Measurements from ENCODE around the gene COX14.

COX14 gene

DNA sequence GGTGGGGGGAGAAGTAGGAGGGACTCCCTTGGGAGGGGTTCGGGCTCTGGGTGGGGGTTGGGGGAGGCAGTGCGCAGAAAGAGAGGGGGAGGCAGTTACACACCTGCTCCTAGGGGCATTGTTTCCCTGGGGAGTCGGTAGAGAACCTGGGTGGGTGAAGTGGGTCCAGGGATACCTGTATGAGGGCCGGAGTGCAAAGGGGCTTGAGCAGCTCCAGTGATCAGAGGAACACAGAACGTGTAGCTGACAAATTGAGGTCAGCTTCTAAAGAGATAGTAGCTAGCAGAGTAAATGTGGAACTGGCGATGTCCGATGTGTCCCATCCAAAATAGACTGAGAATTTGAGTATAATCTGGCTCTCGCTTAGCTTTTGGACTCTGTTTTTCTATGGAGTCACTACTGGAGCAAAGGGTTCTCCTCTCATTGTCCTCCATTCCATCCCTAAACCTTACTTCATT lies 26.4 kb upstream of the COX14 start:
- no peaks in the 10 kb centered on the region for H3K27me3 ChIP-seq (ENCODE audit: insufficient read depth, low read length)
- H3K27ac ChIP-seq (ENCODE audit: low read depth, low read length) = peak overlapping the region; percentile 83
- H2AFZ ChIP-seq (ENCODE audit: low read length, unreplicated experiment) = peak overlapping the region; percentile 37

DNA sequence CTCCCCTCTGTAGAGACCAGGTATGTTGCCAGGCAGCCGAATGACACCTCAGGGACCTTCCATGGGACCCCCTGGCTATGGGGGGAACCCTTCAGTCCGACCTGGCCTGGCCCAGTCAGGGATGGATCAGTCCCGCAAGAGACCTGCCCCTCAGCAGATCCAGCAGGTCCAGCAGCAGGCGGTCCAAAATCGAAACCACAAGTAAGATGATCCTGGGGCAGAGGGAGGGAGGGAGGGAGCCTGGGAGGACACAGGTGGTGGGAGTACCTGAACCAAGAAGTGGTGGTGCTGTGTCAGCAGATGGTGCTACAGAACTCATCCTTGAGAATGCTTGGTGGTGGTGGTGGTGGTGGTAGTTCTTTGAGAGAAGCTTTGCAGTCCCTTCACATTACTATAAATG lies 25.9 kb upstream of the COX14 start:
- Histone ChIP-seq H3K4me1 (ENCODE audit: control insufficient read depth, insufficient read depth, low read length, unreplicated experiment) (peaks cover 50% of the 10 kb centered on the region), H2AFZ (ENCODE audit: low read length, unreplicated experiment) (no peak overlapping the region), H3K27ac (ENCODE audit: low read depth, low read length) (0 out of 2 replicates have a peak overlapping the region, but pooled peaks have one; percentile 83), H3K4me3 (ENCODE audit: low read depth, low read length) (peak overlapping the region; percentile 100), H3K27me3 (ENCODE audit: insufficient read depth, low read length) (no peaks in the 10 kb centered on the region), H3K79me2 (ENCODE audit: control insufficient read depth, insufficient read depth, low read length, unreplicated experiment) (peaks cover 24% of the 10 kb centered on the region), H3K36me3 (ENCODE audit: insufficient read depth, low read length) (peaks cover 25% of the 10 kb centered on the region)

More for the DNA sequence above, 26.4 kb upstream of the COX14 start:
- Histone ChIP-seq H3K79me2 (ENCODE audit: control insufficient read depth, insufficient read depth, low read length, unreplicated experiment) (peaks cover 24% of the 10 kb centered on the region), H3K4me1 (ENCODE audit: control insufficient read depth, insufficient read depth, low read length, unreplicated experiment) (peaks cover 50% of the 10 kb centered on the region), H3K4me3 (ENCODE audit: low read depth, low read length) (peak overlapping the region; percentile 100), H3K36me3 (ENCODE audit: insufficient read depth, low read length) (peaks cover 22% of the 10 kb centered on the region)

DNA sequence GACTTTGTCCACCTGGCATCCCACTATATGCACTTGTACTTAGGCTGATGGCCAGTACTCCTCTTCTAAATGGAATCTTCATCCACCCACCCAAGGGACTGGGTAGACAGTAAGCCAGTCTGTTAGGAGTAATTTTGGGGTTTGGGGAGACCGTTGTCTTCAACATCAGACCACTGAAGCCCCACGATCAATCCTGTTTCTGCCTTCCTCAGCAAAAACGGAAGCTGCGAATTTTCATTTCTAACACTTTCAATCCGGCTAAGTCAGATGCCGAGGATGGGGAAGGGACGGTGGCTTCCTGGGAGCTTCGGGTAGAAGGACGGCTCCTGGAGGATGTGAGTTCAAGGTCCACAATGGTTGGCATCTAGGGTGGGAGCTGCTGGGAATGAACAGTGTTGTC lies 24.9 kb upstream of the COX14 start:
- Histone ChIP-seq H3K27ac (ENCODE audit: low read depth, low read length) (peak overlapping the region; percentile 84), H3K36me3 (ENCODE audit: insufficient read depth, low read length) (peaks cover 26% of the 10 kb centered on the region), H2AFZ (ENCODE audit: low read length, unreplicated experiment) (no peak overlapping the region), H3K4me1 (ENCODE audit: control insufficient read depth, insufficient read depth, low read length, unreplicated experiment) (peaks cover 50% of the 10 kb centered on the region), H3K27me3 (ENCODE audit: insufficient read depth, low read length) (no peaks in the 10 kb centered on the region), H3K79me2 (ENCODE audit: control insufficient read depth, insufficient read depth, low read length, unreplicated experiment) (peaks cover 24% of the 10 kb centered on the region), H3K4me3 (ENCODE audit: low read depth, low read length) (0 out of 2 replicates have a peak overlapping the region, but pooled peaks have one; percentile 44)

DNA sequence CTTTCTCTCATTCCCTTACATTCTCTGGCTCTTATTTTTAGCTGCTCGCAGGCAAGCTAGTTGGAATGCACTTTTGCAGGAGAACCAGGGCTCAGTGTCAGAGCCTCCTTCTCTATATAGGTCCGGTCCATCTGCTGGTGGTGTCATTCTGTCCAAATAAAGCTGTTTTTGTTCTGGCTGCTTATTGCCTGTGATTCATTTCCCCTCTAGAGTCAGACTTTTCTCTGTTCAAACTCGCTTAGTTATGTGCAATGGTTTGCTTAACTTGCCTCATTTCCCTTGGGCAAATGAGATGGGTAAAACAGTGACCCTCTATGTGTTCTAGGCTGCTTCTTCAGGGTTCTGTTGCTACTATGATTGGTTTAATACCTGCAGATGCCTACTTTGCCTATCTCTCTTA lies 24.0 kb upstream of the COX14 start:
- peaks cover 47% of the 10 kb centered on the region for H3K4me1 ChIP-seq (ENCODE audit: control insufficient read depth, insufficient read depth, low read length, unreplicated experiment)
- H2AFZ ChIP-seq (ENCODE audit: low read length, unreplicated experiment) = no peak overlapping the region
- H3K27ac ChIP-seq (ENCODE audit: low read depth, low read length) = peak overlapping the region; percentile 84
- H3K27me3 ChIP-seq (ENCODE audit: insufficient read depth, low read length) = no peaks in the 10 kb centered on the region
- peaks cover 24% of the 10 kb centered on the region for H3K79me2 ChIP-seq (ENCODE audit: control insufficient read depth, insufficient read depth, low read length, unreplicated experiment)
- H3K36me3 ChIP-seq (ENCODE audit: insufficient read depth, low read length) = peaks cover 26% of the 10 kb centered on the region
- peak overlapping the region; percentile 44 for H3K4me3 ChIP-seq (ENCODE audit: low read depth, low read length)

DNA sequence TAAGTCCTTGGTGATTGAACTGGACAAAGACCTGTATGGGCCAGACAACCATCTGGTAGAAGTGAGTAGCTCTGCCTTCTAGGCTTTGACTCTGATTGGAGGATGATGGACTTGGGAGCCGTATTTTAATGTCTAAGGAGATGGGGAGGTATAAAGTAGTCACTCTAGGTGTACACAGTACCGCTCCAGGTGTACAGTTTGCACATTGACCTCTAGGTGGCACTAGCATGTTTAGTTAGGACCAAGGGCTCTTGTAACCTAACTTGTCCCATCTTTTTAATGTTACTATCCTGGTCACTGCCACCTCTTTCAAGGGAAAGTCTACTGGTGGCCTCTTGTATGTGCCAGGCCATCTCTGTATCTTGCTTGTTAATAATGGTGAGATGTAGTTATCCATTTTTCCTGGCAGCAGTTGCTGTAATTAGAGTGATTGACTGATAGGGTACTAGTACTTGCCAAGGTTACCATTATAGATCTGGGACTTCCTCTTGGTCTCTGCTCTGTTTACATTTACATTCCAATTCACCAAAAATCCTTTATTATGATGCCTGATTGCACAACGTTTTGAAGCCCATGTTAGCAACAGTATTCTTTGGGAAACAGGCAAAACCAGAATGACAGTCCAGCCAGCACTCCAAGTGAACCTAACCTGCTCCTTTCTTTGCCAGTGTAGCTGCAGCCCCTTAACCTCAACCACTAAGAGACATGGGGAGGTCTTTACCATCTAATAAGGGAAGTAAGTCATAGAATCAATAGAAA lies 23.3 kb upstream of the COX14 start:
- Histone ChIP-seq H3K79me2 (ENCODE audit: control insufficient read depth, insufficient read depth, low read length, unreplicated experiment) (peaks cover 18% of the 10 kb centered on the region), H3K36me3 (ENCODE audit: insufficient read depth, low read length) (peaks cover 26% of the 10 kb centered on the region), H3K27ac (ENCODE audit: low read depth, low read length) (peak overlapping the region; percentile 84), H2AFZ (ENCODE audit: low read length, unreplicated experiment) (no peak overlapping the region), H3K27me3 (ENCODE audit: insufficient read depth, low read length) (no peaks in the 10 kb centered on the region), H3K4me3 (ENCODE audit: low read depth, low read length) (peak overlapping the region; percentile 44), H3K4me1 (ENCODE audit: control insufficient read depth, insufficient read depth, low read length, unreplicated experiment) (peaks cover 40% of the 10 kb centered on the region)

DNA sequence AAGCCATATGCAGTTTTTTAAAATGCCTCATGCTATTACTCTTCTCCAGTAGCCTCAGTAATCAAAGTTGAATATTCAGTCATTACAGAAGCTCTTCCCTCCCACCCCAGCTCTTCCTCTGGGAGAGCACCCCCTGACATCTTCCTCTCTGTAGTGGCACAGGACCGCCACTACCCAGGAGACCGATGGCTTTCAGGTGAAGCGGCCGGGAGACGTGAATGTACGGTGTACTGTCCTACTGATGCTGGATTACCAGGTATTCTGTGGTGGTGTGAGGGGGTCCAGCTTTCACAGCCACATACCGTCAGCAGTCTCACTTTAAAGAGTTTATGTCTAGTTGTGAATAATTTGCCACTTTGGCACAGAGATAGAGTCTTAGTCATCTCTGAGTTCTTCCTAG lies 22.3 kb upstream of the COX14 start:
- peaks cover 26% of the 10 kb centered on the region for H3K36me3 ChIP-seq (ENCODE audit: insufficient read depth, low read length)
- H3K79me2 ChIP-seq (ENCODE audit: control insufficient read depth, insufficient read depth, low read length, unreplicated experiment) = peaks cover 15% of the 10 kb centered on the region
- no peak overlapping the region; the same call in 1 of the 2 replicates for H3K27ac ChIP-seq (ENCODE audit: low read depth, low read length)
- H2AFZ ChIP-seq (ENCODE audit: low read length, unreplicated experiment) = no peak overlapping the region
- H3K4me3 ChIP-seq (ENCODE audit: low read depth, low read length) = no peak overlapping the region
- no peaks in the 10 kb centered on the region for H3K27me3 ChIP-seq (ENCODE audit: insufficient read depth, low read length)
- peaks cover 39% of the 10 kb centered on the region for H3K4me1 ChIP-seq (ENCODE audit: control insufficient read depth, insufficient read depth, low read length, unreplicated experiment)

DNA sequence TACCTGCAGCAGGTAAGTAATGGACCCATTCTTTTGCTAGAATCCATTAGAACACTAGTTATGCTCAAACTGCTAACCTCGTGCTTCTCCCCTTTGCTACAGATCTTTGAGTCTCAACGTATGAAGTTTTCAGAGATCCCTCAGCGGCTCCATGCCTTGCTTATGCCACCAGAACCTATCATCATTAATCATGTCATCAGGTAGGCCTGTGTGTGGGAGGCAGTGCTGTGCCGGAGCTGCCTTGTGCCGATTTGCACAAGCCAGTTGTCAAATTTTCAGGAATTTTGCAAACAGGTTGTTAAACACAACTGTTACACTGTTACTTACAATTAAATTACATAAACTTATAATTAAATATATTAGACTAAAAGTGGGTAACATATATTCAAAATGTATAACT lies 21.6 kb upstream of the COX14 start:
- Histone ChIP-seq H3K4me3 (ENCODE audit: low read depth, low read length) (no peak overlapping the region), H3K79me2 (ENCODE audit: control insufficient read depth, insufficient read depth, low read length, unreplicated experiment) (peaks cover 14% of the 10 kb centered on the region), H2AFZ (ENCODE audit: low read length, unreplicated experiment) (no peak overlapping the region), H3K27ac (ENCODE audit: low read depth, low read length) (no peak overlapping the region), H3K27me3 (ENCODE audit: insufficient read depth, low read length) (no peaks in the 10 kb centered on the region), H3K36me3 (ENCODE audit: insufficient read depth, low read length) (peaks cover 29% of the 10 kb centered on the region), H3K4me1 (ENCODE audit: control insufficient read depth, insufficient read depth, low read length, unreplicated experiment) (peaks cover 39% of the 10 kb centered on the region)

DNA sequence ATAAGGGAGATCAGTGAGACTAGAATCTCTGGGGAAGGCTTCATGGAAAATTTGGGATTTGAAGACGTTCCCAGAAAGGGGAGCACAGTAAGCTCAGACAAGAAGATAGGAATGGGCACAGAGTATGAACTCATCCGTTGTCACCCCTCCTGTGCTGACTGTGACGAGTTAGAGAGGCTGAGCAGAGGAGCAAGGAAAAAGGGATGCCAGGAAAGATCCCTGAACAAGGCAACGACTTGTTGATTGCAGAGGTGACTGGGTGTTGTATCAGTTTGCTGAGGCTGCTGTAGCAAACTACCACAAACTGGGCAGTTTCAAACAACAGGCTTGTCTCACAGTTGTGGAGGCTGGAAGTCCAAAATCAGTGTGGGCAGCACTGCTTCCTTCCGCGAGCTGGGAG lies 14.1 kb upstream of the COX14 start:
- Histone ChIP-seq H3K79me2 (ENCODE audit: control insufficient read depth, insufficient read depth, low read length, unreplicated experiment) (no peaks in the 10 kb centered on the region), H3K27ac (ENCODE audit: low read depth, low read length) (no peak overlapping the region), H3K27me3 (ENCODE audit: insufficient read depth, low read length) (no peaks in the 10 kb centered on the region), H3K4me3 (ENCODE audit: low read depth, low read length) (no peak overlapping the region), H3K4me1 (ENCODE audit: control insufficient read depth, insufficient read depth, low read length, unreplicated experiment) (peaks cover 13% of the 10 kb centered on the region), H3K36me3 (ENCODE audit: insufficient read depth, low read length) (peaks cover 18% of the 10 kb centered on the region; the same call in 1 of the 2 replicates), H2AFZ (ENCODE audit: low read length, unreplicated experiment) (no peak overlapping the region)

DNA sequence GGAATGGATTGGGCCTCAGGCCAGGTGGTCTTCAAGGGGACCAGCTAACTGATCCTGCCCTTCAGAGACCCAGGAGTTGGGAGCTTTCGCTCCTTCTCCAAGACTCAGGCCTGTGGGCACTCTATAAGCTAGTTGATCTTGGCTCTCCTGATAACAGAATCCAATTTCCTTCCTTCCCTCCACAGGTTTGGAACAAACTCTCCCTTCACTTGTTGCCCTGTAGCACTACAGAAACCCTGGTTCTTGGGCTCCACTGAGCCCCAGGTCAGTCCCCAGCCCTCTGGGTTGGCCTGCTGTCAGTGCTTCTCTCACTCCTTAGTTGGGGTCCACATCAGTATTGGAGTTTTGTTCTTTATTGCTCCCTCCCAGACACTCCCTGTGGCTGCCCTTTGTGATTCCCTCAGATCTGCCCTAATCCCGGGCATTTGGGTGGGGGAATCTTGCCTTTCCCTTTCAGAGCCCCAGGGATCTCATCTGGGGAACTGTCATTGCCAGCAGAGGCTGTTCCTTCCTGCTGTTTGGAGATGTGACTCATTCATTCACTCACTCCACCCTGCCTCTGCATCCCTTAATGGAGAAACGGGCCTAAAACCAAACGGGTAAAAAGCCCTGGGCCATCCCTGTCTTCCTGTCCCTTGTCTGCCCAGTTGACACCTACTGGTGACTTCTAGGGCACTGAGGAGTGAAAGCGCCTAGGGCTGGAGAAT lies 12.6 kb upstream of the COX14 start:
- H3K36me3 ChIP-seq (ENCODE audit: insufficient read depth, low read length) = peaks cover 18% of the 10 kb centered on the region; the same call in 1 of the 2 replicates

DNA sequence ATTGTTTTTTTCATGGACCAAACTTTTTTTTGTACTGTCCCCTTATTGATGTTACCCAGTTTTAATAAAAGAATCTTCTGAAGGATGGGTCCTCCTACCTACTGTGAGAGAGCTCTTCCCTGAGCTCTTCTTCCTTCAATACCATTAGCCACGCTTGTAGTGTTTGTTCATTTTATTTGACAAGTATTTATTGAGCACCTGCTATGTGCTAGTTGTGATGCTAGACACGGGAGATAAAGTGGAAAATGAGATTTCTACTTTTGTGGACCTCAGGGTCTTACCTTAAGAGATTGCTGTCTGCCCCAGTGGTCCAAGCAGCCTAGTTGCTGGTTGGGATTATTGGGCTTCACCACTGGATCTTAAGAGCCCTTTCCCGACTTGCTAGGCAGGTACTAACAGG lies 11.5 kb upstream of the COX14 start:
- Histone ChIP-seq H3K36me3 (ENCODE audit: insufficient read depth, low read length) (peaks cover 15% of the 10 kb centered on the region; the same call in 1 of the 2 replicates), H3K27me3 (ENCODE audit: insufficient read depth, low read length) (no peaks in the 10 kb centered on the region), H2AFZ (ENCODE audit: low read length, unreplicated experiment) (no peak overlapping the region), H3K79me2 (ENCODE audit: control insufficient read depth, insufficient read depth, low read length, unreplicated experiment) (no peaks in the 10 kb centered on the region), H3K4me1 (ENCODE audit: control insufficient read depth, insufficient read depth, low read length, unreplicated experiment) (peaks cover 13% of the 10 kb centered on the region), H3K4me3 (ENCODE audit: low read depth, low read length) (no peak overlapping the region), H3K27ac (ENCODE audit: low read depth, low read length) (no peak overlapping the region)

More for the DNA sequence above, 12.6 kb upstream of the COX14 start:
- Histone ChIP-seq H3K4me3 (ENCODE audit: low read depth, low read length) (no peak overlapping the region), H2AFZ (ENCODE audit: low read length, unreplicated experiment) (no peak overlapping the region), H3K79me2 (ENCODE audit: control insufficient read depth, insufficient read depth, low read length, unreplicated experiment) (no peaks in the 10 kb centered on the region), H3K27ac (ENCODE audit: low read depth, low read length) (peak overlapping the region; percentile 30), H3K27me3 (ENCODE audit: insufficient read depth, low read length) (no peaks in the 10 kb centered on the region), H3K4me1 (ENCODE audit: control insufficient read depth, insufficient read depth, low read length, unreplicated experiment) (peaks cover 13% of the 10 kb centered on the region)

Data from ACC112 (cell line).